CD4-positive, alpha-beta T cell treated with Interferon gamma for 1 hour (primary cell): ENCODE measurements around the gene NRBF2.
"Not testable (repeated sequence)": the region's sequence is repeated elsewhere in the genome, so short reads cannot be mapped to it uniquely, and the experiment has no call there.

Experiments
- DNase-seq: peaks from one replicate; pipeline ENCODE4 v3.0.0-alpha.2; 2020

The NRBF2 gene

GRCh38 chr10:63119041-63119440 is 14.1 kb upstream of the NRBF2 start:
- DNase-seq = no peak

- no peak for DNase-seq
Measured at GRCh38 chr10:63120554-63120953, 12.6 kb upstream of the NRBF2 start.

- DNase-seq = no peak
Measured at GRCh38 chr10:63123727-63124362, 9.3 kb upstream of the NRBF2 start.

GRCh38 chr10:63125459-63125858 is 7.7 kb upstream of the NRBF2 start:
- DNase-seq = no peak

- no peak for DNase-seq
Measured at GRCh38 chr10:63128443-63128842, 4.7 kb upstream of the NRBF2 start.

GRCh38 chr10:63129888-63130287 is 3.2 kb upstream of the NRBF2 start:
- DNase-seq = no peak

GRCh38 chr10:63132651-63133055 is 475 bp upstream of the NRBF2 start:
- no peak for DNase-seq

GRCh38 chr10:63133821-63134557 is 861 bp downstream of the NRBF2 start:
- no peak for DNase-seq

- DNase-seq = no peak
Measured at GRCh38 chr10:63137306-63137705, 4.2 kb downstream of the NRBF2 start.

- no peak for DNase-seq
Measured at GRCh38 chr10:63140077-63140476, 6.9 kb downstream of the NRBF2 start.

- DNase-seq = no peak
Measured at GRCh38 chr10:63142136-63142535, 9.0 kb downstream of the NRBF2 start.

GRCh38 chr10:63143987-63144386 is 10.9 kb downstream of the NRBF2 start:
- no peak for DNase-seq

GRCh38 chr10:63145782-63146181 is 12.7 kb downstream of the NRBF2 start:
- no peak for DNase-seq

GRCh38 chr10:63146503-63146902 is 13.4 kb downstream of the NRBF2 start:
- DNase-seq = no peak

- DNase-seq = no peak
Measured at GRCh38 chr10:63150745-63151144, 17.6 kb downstream of the NRBF2 start.

- DNase-seq = not testable (repeated sequence)
Measured at GRCh38 chr10:63153868-63154545, 20.9 kb downstream of the NRBF2 start.

- no peak for DNase-seq
Measured at GRCh38 chr10:63154546-63155387, 21.6 kb downstream of the NRBF2 start.

GRCh38 chr10:63155388-63156020 is 22.4 kb downstream of the NRBF2 start:
- no peak for DNase-seq

GRCh38 chr10:63156236-63156635 is 23.1 kb downstream of the NRBF2 start:
- DNase-seq = no peak

- DNase-seq = peak; percentile 18
Measured at GRCh38 chr10:63157845-63158624, 24.9 kb downstream of the NRBF2 start.

GRCh38 chr10:63161592-63161991 is 28.5 kb downstream of the NRBF2 start:
- DNase-seq = no peak

- no peak for DNase-seq
Measured at GRCh38 chr10:63164166-63164623, 31.1 kb downstream of the NRBF2 start.
